IMR-90 (cell line): ENCODE data around the gene TFIP11. TPM values are rescaled to one million over a fixed set of nuclear protein-coding genes. Genes with fewer than 3 reads are reported as not detected.

Source experiments
- ATAC-seq: fragments of 200-7000 bp; cut with Tn5 transposase; 2 replicates; pipeline ENCODE4 v1.9.1; 2020; ENCODE audit warnings: low read depth, mild to moderate bottlenecking, moderate library complexity
- BruUV-seq: library from RNA; stranded (reverse); fragments of 400-500 nt; replicated peaks from 2 replicates; lab custom pipeline; 2021; lab: Mats Ljungman, UMichigan
- CTCF ChIA-PET: fragments of 300-600 bp; formaldehyde crosslinking; extraction: SDS; loops from one replicate; lab custom pipeline; 2021; ENCODE audit warnings: antibody characterized with exemption; lab: Yijun Ruan, JAX
- POLR2A ChIA-PET: fragments of 300-600 bp; sonication (Branson Sonifier 250); formaldehyde crosslinking; loops from one replicate; lab custom pipeline; 2022; ENCODE audit warnings: antibody characterized with exemption; ENCODE audit not compliant: unreplicated experiment; lab: Charles Lee
- DNase-seq: peaks from one replicate; pipeline ENCODE4 v3.0.0; 2013
- H2AFZ ChIP-seq: replicated peaks from 2 replicates; pipeline ENCODE3; 2013; ENCODE audit warnings: low read length, mild to moderate bottlenecking; ENCODE audit not compliant: poor library complexity
- H2AK5ac ChIP-seq: 2 replicates; pipeline ENCODE4 v1.6.1; 2013; ENCODE audit warnings: low read depth, low read length, inconsistent platforms
- H2AK9ac ChIP-seq: replicated peaks from 2 replicates; pipeline ENCODE3; 2013; ENCODE audit warnings: mild to moderate bottlenecking, low read depth, low read length, moderate library complexity; ENCODE audit not compliant: poor library complexity
- H2BK120ac ChIP-seq: 2 replicates; pipeline ENCODE4 v1.6.1; 2013; ENCODE audit warnings: low read depth, low read length, inconsistent platforms
- H2BK15ac ChIP-seq: 3 replicates; pipeline ENCODE4 v1.6.1; 2013; ENCODE audit warnings: low read depth, low read length, inconsistent platforms
- H2BK20ac ChIP-seq: 2 replicates; pipeline ENCODE4 v1.6.1; 2013; ENCODE audit warnings: low read depth, mild to moderate bottlenecking, inconsistent platforms, low read length, moderate library complexity
- H2BK5ac ChIP-seq: 2 replicates; pipeline ENCODE4 v1.6.1; 2013; ENCODE audit warnings: mild to moderate bottlenecking, low read depth, low read length, inconsistent platforms; ENCODE audit not compliant: poor library complexity, severe bottlenecking
- H3K14ac ChIP-seq: replicated peaks from 2 replicates; pipeline ENCODE4 v1.6.1; 2013; ENCODE audit warnings: low read depth, low read length, inconsistent platforms
- H3K18ac ChIP-seq: 2 replicates; pipeline ENCODE4 v1.6.1; 2013; ENCODE audit warnings: low read depth, low read length, control low read depth
- H3K23ac ChIP-seq: 2 replicates; pipeline ENCODE4 v1.6.1; 2013; ENCODE audit warnings: low read depth, low read length, inconsistent platforms
- H3K27ac ChIP-seq: 2 replicates; pipeline ENCODE4 v1.5.1; 2013; ENCODE audit warnings: mild to moderate bottlenecking, control low read depth, low read length; ENCODE audit not compliant: insufficient read depth
- H3K27me3 ChIP-seq: 2 replicates; pipeline ENCODE4 v1.6.1; 2013; ENCODE audit warnings: low read length; ENCODE audit not compliant: control insufficient read depth, insufficient read depth
- H3K36me3 ChIP-seq: 2 replicates; pipeline ENCODE4 v1.6.1; 2013; ENCODE audit warnings: low read length, mixed read lengths; ENCODE audit not compliant: control insufficient read depth, insufficient read depth
- H3K4ac ChIP-seq: 2 replicates; pipeline ENCODE4 v1.6.1; 2013; ENCODE audit warnings: low read depth, low read length, inconsistent platforms
- H3K4me1 ChIP-seq: 2 replicates; pipeline ENCODE4 v1.6.1; 2013; ENCODE audit warnings: low read length, mixed read lengths; ENCODE audit not compliant: control insufficient read depth, insufficient read depth
- H3K4me2 ChIP-seq: 2 replicates; pipeline ENCODE4 v1.6.1; 2013; ENCODE audit warnings: low read depth, mild to moderate bottlenecking, control low read depth, low read length, moderate library complexity
- H3K4me3 ChIP-seq: 2 replicates; pipeline ENCODE4 v1.5.1; 2013; ENCODE audit warnings: low read depth, mild to moderate bottlenecking, control low read depth, low read length, moderate library complexity; ENCODE audit not compliant: insufficient read depth
- H3K56ac ChIP-seq: 2 replicates; pipeline ENCODE4 v1.6.1; 2013; ENCODE audit warnings: low read length, inconsistent platforms; ENCODE audit not compliant: insufficient read depth; ENCODE audit errors: extremely low read depth
- H3K79me1 ChIP-seq, 2 experiments: 2 replicates each; pipeline ENCODE4 v1.6.1; 2013; ENCODE audit warnings: low read length in 2 of 2, inconsistent platforms in 1 of 2, low read depth in 1 of 2
- H3K9ac ChIP-seq: 2 replicates; pipeline ENCODE4 v1.6.1; 2013; ENCODE audit warnings: low read depth, low read length, control low read depth
- H3K9me1 ChIP-seq: 2 replicates; pipeline ENCODE4 v1.6.1; 2013; ENCODE audit warnings: low read length, inconsistent platforms; ENCODE audit not compliant: insufficient read depth
- H3K9me3 ChIP-seq: 2 replicates; pipeline ENCODE4 v1.6.1; 2013; ENCODE audit warnings: low read length; ENCODE audit not compliant: control insufficient read depth, insufficient read depth
- H4K20me1 ChIP-seq: 2 replicates; pipeline ENCODE4 v1.6.1; 2013; ENCODE audit warnings: low read length, inconsistent platforms; ENCODE audit not compliant: insufficient read depth
- H4K5ac ChIP-seq: 2 replicates; pipeline ENCODE4 v1.6.1; 2013; ENCODE audit warnings: mild to moderate bottlenecking, low read depth, low read length, control low read depth
- H4K8ac ChIP-seq, 2 experiments: 2 replicates each; pipeline ENCODE4 v1.6.1; 2013; ENCODE audit warnings: low read depth in 2 of 2, low read length in 2 of 2, control low read depth in 1 of 2, inconsistent platforms in 1 of 2
- H4K91ac ChIP-seq: 2 replicates; pipeline ENCODE4 v1.6.1; 2013; ENCODE audit warnings: low read depth, low read length, inconsistent platforms; ENCODE audit not compliant: insufficient read depth
- CEBPB ChIP-seq: IDR thresholded peaks from 2 replicates; pipeline ENCODE4 v1.6.1; 2012; ENCODE audit warnings: low read depth, low read length, improper control_type of control experiment
- FOS ChIP-seq: fragments of 150-350 bp; IDR thresholded peaks from 2 replicates; pipeline ENCODE4 v1.6.1; 2016; ENCODE audit warnings: low read depth, low read length
- MAFK ChIP-seq: IDR thresholded peaks from 2 replicates; pipeline ENCODE4 v1.6.1; 2012; ENCODE audit warnings: low read depth, low read length, improper control_type of control experiment
- MAZ ChIP-seq: IDR thresholded peaks from 2 replicates; pipeline ENCODE4 v1.6.1; 2012; ENCODE audit warnings: low read depth, mild to moderate bottlenecking, low read length, improper control_type of control experiment, moderate library complexity, borderline replicate concordance
- RAD21 ChIP-seq: IDR thresholded peaks from 2 replicates; pipeline ENCODE4 v1.6.1; 2012; ENCODE audit warnings: low read length, improper control_type of control experiment
- WGBS, 2 experiments: methylation state at CpG; one replicate each; pipeline versions ENCODE4 v1.1.5 to v1.1.7; 2013; ENCODE audit warnings: missing lambda C conversion rate in 2 of 2; ENCODE audit not compliant: insufficient read length in 1 of 2; ENCODE audit errors: extremely low coverage in 2 of 2; 5-methylcytosine and 5-hydroxymethylcytosine counted together
- dilution Hi-C: fragments of 300-500 bp; cut with HindIII; formaldehyde crosslinking; loops from one replicate; pipeline ENCODE4 v1.14.3; 2018; ENCODE audit warnings: low sequenced_read_pairs; ENCODE audit not compliant: unreplicated experiment
- in situ Hi-C: fragments of 300-500 bp; cut with MboI; formaldehyde crosslinking; loops from 3 replicates; pipeline ENCODE4 v1.14.3; 2019; ENCODE audit warnings: low sequenced_read_pairs, inconsistent platforms, mixed read lengths
- intact Hi-C: fragments of 100-400 bp; cut with micrococcal nuclease; formaldehyde crosslinking; loops from 2 replicates; pipeline ENCODE4 v1.10.0; 2022
- polyA plus RNA-seq, 3 experiments: library from polyadenylated mRNA; depleted of rRNA; stranded (reverse); fragments of >200 nt; gene quantifications; 2 replicates each; pipeline ENCODE4 v1.2.3, GENCODE V29; 2012; ENCODE audit warnings: low replicate concordance in 1 of 3
- total RNA-seq: library from RNA; depleted of rRNA; stranded (reverse); fragments of >200 nt; gene quantifications from 2 replicates; pipeline ENCODE4 v1.2.3, GENCODE V29; 2012

Gene TFIP11
- total and polyA plus RNA-seq, 2 of the 4 experiments (the other 2 are of a cell fraction), result 22.5 to 43.2 TPM

DNA sequence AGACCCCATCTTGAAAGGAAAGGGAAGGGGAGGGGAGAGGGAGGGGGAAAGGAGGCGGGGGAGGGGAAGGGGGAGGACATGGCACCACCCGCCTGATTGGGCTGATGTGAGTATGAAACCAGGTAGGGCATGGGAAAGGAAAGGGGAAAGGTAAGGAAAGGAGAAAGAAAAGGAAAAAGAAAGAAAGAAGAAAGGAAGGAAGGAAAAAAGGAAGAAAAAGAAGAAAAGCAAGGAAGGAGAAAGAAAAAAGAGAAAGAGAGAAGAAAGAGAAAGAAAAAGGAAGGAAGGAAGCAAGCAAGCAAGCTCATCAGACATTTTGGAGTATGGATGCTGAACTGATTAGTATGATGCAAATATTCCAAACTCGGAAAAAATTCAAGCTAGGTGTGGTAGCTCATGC is 36.0 kb upstream of the TFIP11 start:
- Histone ChIP-seq H4K91ac (no peak overlapping the region), H4K8ac (no peak overlapping the region), H3K79me1 (peaks cover 40 to 80% of the 10 kb centered on the region in 2 experiments), H3K4me2 (no peak overlapping the region), H3K4ac (no peak overlapping the region), H3K27ac (no peak overlapping the region), H3K27me3 (no peaks in the 10 kb centered on the region), H2AK9ac (no peak overlapping the region), H3K9ac (no peak overlapping the region), H3K4me1 (peaks cover 22% of the 10 kb centered on the region), H3K4me3 (no peak overlapping the region), H3K18ac (no peak overlapping the region), H3K23ac (no peak overlapping the region), H2BK15ac (no peak overlapping the region), H2AK5ac (no peak overlapping the region), H2AFZ (no peak overlapping the region), H3K56ac (no peak overlapping the region), H4K20me1 (no peaks in the 10 kb centered on the region), H2BK120ac (no peak overlapping the region), H4K5ac (no peak overlapping the region), H3K9me3 (no peaks in the 10 kb centered on the region), H2BK20ac (no peak overlapping the region), H2BK5ac (no peak overlapping the region), H3K36me3 (no peaks in the 10 kb centered on the region; the same call in 1 of the 2 replicates), H3K14ac (no peak overlapping the region), H3K9me1 (peaks cover 28% of the 10 kb centered on the region)
- no peak for ATAC-seq
- ChIA-PET CTCF (no interaction called here), POLR2A (no interaction called here)
- in situ Hi-C loops (no loop called here), intact Hi-C loops (no loop called here), dilution Hi-C loops (no loop called here)
- no TSS peak for BruUV-seq
- no peak for TF ChIP-seq MAFK
- TF ChIP-seq MAZ, result no peak
- TF ChIP-seq RAD21, result no peak
- TF ChIP-seq CEBPB, result no peak
- TF ChIP-seq FOS, result no peak
- no peak for DNase-seq
- no CpG with 5 or more reads among the region's 3 CpGs for WGBS, 2 experiments
